DND-41 (cell line): ENCODE data around the gene DHX29.
A peak's percentile ranks its signal among the peaks of the same experiment; 100 is the strongest.

Source experiments
- CTCF ChIP-seq: IDR thresholded peaks from 2 replicates; pipeline ENCODE4 v1.5.1; 2012; ENCODE audit warnings: borderline replicate concordance, low read length, moderate library complexity, mild to moderate bottlenecking; ENCODE audit not compliant: poor library complexity, severe bottlenecking; ENCODE audit errors: extremely low read depth
- EZH2 ChIP-seq: IDR thresholded peaks from 3 replicates; pipeline ENCODE4 v1.6.1; 2012; ENCODE audit warnings: borderline replicate concordance, low read depth, mild to moderate bottlenecking, moderate library complexity, low read length, inconsistent platforms; ENCODE audit not compliant: severe bottlenecking

- TF ChIP-seq CTCF = peak; percentile 81
- TF ChIP-seq EZH2 = no peak
These were observed 17.4 kb upstream of the DHX29 start for GRCh38 chr5:55324815-55325418.
